ENCODE results near the gene GINS2.

GRCh38 chr16:85699628-85700027, 10.9 kb upstream of the GINS2 start:
- TF ChIP-seq CTCF (IDR thresholded peaks at IDR 0.05; ENCODE audit: low read length): no peak
- no peak for TF ChIP-seq EZH2 (IDR thresholded peaks at IDR 0.05; ENCODE audit: borderline replicate concordance, low read length)

Data from OCI-LY1 (cell line).